ENCODE measurements around the gene ZSWIM6.
A peak's percentile ranks its signal among the peaks of the same experiment; 100 is the strongest.

The ZSWIM6 gene

GRCh38 chr5:61289669-61290306, 42.3 kb upstream of the ZSWIM6 start:
- TF ChIP-seq EZH2phosphoT487 (IDR thresholded peaks at IDR 0.05; ENCODE audit: low read length) (no peak), EZH2 (optimal IDR thresholded peaks at IDR 0.05; ENCODE audit: low read depth, low read length) (no peak)
- TF ChIP-seq, protein P1, sequence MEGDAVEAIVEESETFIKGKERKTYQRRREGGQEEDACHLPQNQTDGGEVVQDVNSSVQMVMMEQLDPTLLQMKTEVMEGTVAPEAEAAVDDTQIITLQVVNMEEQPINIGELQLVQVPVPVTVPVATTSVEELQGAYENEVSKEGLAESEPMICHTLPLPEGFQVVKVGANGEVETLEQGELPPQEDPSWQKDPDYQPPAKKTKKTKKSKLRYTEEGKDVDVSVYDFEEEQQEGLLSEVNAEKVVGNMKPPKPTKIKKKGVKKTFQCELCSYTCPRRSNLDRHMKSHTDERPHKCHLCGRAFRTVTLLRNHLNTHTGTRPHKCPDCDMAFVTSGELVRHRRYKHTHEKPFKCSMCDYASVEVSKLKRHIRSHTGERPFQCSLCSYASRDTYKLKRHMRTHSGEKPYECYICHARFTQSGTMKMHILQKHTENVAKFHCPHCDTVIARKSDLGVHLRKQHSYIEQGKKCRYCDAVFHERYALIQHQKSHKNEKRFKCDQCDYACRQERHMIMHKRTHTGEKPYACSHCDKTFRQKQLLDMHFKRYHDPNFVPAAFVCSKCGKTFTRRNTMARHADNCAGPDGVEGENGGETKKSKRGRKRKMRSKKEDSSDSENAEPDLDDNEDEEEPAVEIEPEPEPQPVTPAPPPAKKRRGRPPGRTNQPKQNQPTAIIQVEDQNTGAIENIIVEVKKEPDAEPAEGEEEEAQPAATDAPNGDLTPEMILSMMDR (IDR thresholded peaks at IDR 0.05; ENCODE audit: low read length) = no peak
- H3K27ac ChIP-seq (ENCODE audit: low read length) = no peak overlapping the region
- DNase-seq = no peak
- no peak overlapping the region for H3K4me2 ChIP-seq (ENCODE audit: low read depth, low read length)
- H3K79me2 ChIP-seq (ENCODE audit: low read length) = no peaks in the 10 kb centered on the region
- no peak overlapping the region for H3K4me3 ChIP-seq (ENCODE audit: low read length)
- no peaks in the 10 kb centered on the region for H3K9me3 ChIP-seq (replicated peaks; ENCODE audit: insufficient read depth, low read length)
- H3K9ac ChIP-seq (ENCODE audit: low read length) = no peak overlapping the region
- no peaks in the 10 kb centered on the region for H3F3A ChIP-seq (ENCODE audit: insufficient read depth, low read length)
- no peaks in the 10 kb centered on the region for H3K27me3 ChIP-seq (replicated peaks; ENCODE audit: insufficient read depth, low read length)
- no peaks in the 10 kb centered on the region for H3K36me3 ChIP-seq (replicated peaks; ENCODE audit: insufficient read depth, low read length)
- H2AFZ ChIP-seq (ENCODE audit: low read length) = no peak overlapping the region
- H3K9me2 ChIP-seq (replicated peaks; ENCODE audit: insufficient read depth, low read length) = no peaks in the 10 kb centered on the region
- H4K20me1 ChIP-seq (ENCODE audit: insufficient read depth, low read length) = no peaks in the 10 kb centered on the region
- H3K4me1 ChIP-seq (ENCODE audit: low read length) = no peaks in the 10 kb centered on the region

- DNase-seq = no peak
- no peaks in the 10 kb centered on the region for H3K79me2 ChIP-seq (ENCODE audit: low read length)
- no peak overlapping the region for H3K4me3 ChIP-seq (ENCODE audit: low read length)
- H4K20me1 ChIP-seq (ENCODE audit: insufficient read depth, low read length) = no peaks in the 10 kb centered on the region
- no peaks in the 10 kb centered on the region for H3K9me3 ChIP-seq (replicated peaks; ENCODE audit: insufficient read depth, low read length)
- no peaks in the 10 kb centered on the region for H3K9me2 ChIP-seq (replicated peaks; ENCODE audit: insufficient read depth, low read length)
- no peak for TF ChIP-seq EZH2 (optimal IDR thresholded peaks at IDR 0.05; ENCODE audit: low read depth, low read length)
- TF ChIP-seq EZH2phosphoT487 (IDR thresholded peaks at IDR 0.05; ENCODE audit: low read length) = no peak
- TF ChIP-seq, protein P1 (IDR thresholded peaks at IDR 0.05; ENCODE audit: low read length) = no peak
- H3F3A ChIP-seq (ENCODE audit: insufficient read depth, low read length) = no peaks in the 10 kb centered on the region
- no peak overlapping the region for H3K27ac ChIP-seq (ENCODE audit: low read length)
- no peak overlapping the region for H3K4me2 ChIP-seq (ENCODE audit: low read depth, low read length)
- H3K4me1 ChIP-seq (ENCODE audit: low read length) = no peaks in the 10 kb centered on the region
- no peaks in the 10 kb centered on the region for H3K27me3 ChIP-seq (replicated peaks; ENCODE audit: insufficient read depth, low read length)
- peak overlapping the region; percentile 23; the same call in 1 of the 2 replicates for H2AFZ ChIP-seq (ENCODE audit: low read length)
- H3K9ac ChIP-seq (ENCODE audit: low read length) = no peak overlapping the region
- no peaks in the 10 kb centered on the region for H3K36me3 ChIP-seq (replicated peaks; ENCODE audit: insufficient read depth, low read length)
These were observed 41.3 kb upstream of the ZSWIM6 start for GRCh38 chr5:61290791-61291210.

DNA sequence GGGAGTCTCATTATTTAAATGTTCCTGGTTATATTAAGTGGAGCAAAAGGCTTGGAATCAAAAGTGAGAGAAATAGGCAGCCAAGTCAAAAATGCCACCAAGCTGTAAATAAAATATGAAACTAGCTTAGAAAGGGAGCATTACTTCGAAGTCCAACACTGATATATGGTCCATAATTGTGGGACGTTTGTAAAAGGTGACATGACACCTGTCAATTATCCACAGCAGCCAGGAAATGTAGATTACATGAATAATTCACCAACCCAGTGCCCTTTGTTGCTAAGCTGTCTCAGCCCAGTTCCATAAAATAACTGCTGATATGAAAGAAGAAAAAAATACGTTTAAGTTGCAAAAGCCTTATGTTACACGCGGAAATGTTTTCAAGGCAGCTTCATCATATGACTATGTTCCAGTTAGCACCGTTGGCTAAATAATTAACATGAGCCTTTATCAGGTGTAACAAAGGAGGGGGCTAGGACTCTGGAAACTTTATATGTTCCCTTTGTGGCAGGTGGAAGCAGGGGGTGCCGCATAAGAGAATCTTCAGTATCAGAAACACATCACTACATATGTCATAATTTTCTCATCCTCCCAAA, 39.9 kb upstream of the ZSWIM6 start:
- Histone ChIP-seq H2AFZ (ENCODE audit: low read length) (no peak overlapping the region), H3K4me3 (ENCODE audit: low read length) (no peak overlapping the region), H3K27me3 (replicated peaks; ENCODE audit: insufficient read depth, low read length) (no peaks in the 10 kb centered on the region), H3K4me2 (ENCODE audit: low read depth, low read length) (no peak overlapping the region), H3F3A (ENCODE audit: insufficient read depth, low read length) (no peaks in the 10 kb centered on the region), H3K36me3 (replicated peaks; ENCODE audit: insufficient read depth, low read length) (no peaks in the 10 kb centered on the region), H4K20me1 (ENCODE audit: insufficient read depth, low read length) (no peaks in the 10 kb centered on the region), H3K9ac (ENCODE audit: low read length) (no peak overlapping the region), H3K9me2 (replicated peaks; ENCODE audit: insufficient read depth, low read length) (no peaks in the 10 kb centered on the region), H3K79me2 (ENCODE audit: low read length) (no peaks in the 10 kb centered on the region), H3K4me1 (ENCODE audit: low read length) (no peaks in the 10 kb centered on the region), H3K9me3 (replicated peaks; ENCODE audit: insufficient read depth, low read length) (no peaks in the 10 kb centered on the region), H3K27ac (ENCODE audit: low read length) (no peak overlapping the region)
- no peak for DNase-seq
- TF ChIP-seq, protein P1 (IDR thresholded peaks at IDR 0.05; ENCODE audit: low read length) = no peak
- TF ChIP-seq EZH2 (optimal IDR thresholded peaks at IDR 0.05; ENCODE audit: low read depth, low read length) (no peak), EZH2phosphoT487 (IDR thresholded peaks at IDR 0.05; ENCODE audit: low read length) (no peak)
